ENCODE measurements around the gene PPP1R8.
"Not testable (repeated sequence)": the region's sequence is repeated elsewhere in the genome, so short reads cannot be mapped to it uniquely, and the experiment has no call there.

Gene PPP1R8

DNA sequence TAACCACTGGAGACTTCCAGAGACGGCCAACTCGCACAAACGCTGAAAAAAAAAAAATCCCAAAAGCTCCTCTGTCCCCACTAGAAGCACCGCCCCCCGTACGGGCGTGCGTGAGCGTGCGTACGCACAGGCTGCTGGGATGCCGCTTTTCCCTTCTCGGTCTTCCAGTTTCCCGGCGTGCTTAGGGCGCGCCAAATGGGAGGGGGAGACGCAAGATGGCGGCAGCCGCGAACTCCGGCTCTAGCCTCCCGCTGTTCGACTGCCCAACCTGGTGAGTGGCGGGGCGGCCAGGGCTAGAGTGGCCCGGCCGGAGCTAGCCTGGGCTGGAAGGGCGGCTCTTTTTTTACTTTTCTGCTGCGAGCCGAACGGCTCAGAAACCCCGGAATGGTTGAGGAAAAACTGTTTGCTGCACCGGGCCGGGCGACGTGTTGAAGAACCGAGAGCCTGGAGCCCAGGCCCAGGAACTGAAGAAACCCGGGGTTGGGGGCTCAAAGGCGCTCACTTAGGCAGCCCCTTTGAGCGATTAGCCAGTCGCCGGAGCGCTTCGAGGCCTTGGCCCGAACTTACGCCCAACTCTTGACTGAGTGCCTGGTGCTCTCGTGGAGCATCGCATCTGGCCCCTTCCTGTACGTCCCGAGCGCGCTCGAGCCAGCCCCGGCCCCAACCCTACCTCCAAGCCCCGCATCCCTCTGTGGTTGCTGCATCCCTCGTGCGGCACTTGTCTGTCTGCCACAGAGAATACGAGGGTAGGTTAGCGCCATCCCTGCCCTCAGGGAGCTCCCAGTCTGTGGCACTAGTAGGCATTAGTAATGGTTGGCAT lies at the start of gene PPP1R8:
Gene PPP1R8, plus strand, starts transcription at position 162 of the 820 bp plus-strand sequence. Its CDS starts 54 bp downstream, at position 216.
- DNase-seq = peak; percentile 87 to 88

- no peak for DNase-seq
Observed at GRCh38 chr1:27782950-27783349, 47.6 kb upstream of the PPP1R8 start.

DNA sequence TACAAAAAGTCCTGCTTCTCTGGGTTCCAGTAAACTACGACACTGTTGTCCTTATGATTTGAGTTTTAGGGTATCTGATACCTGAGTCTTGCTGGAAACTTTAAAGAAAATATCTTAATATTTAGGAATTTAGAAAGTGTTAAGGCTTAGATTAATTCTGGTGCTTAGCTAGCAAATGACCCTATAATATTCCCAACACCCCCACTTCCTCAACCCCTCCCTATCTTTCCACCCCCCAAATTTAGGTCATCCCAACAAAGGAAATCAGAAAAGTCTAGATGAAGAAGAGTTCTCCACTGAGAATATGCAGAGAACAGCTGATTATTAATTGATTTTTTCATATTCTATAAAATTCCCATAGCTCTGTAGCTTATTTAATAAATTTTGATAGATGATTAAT lies 45.9 kb upstream of the PPP1R8 start:
- no peak for DNase-seq

GRCh38 chr1:27785781-27786455 lies 44.7 kb upstream of the PPP1R8 start:
- DNase-seq = no peak

DNA sequence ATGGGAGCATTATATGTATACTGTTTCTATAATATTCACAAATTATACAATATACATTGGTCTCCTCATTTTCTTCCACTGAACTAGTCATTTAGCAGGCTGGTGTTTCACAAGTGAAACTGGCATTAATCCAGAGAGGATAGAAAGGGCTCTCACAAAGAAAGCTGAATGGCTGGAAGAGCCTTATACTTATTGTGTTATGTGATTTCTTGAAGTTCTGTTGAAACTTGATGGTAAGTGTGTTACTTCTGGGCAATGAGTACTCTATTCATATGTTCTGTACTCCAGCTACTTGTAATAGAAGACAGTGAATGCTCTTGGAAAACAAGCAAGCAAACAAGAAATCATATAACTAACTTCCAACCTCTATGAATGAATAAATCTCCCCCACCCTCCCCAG lies 42.7 kb upstream of the PPP1R8 start:
- no peak for DNase-seq

GRCh38 chr1:27789540-27790041 lies 41.0 kb upstream of the PPP1R8 start:
- no peak for DNase-seq

GRCh38 chr1:27790270-27790669 lies 40.3 kb upstream of the PPP1R8 start:
- not testable (repeated sequence) for DNase-seq

DNA sequence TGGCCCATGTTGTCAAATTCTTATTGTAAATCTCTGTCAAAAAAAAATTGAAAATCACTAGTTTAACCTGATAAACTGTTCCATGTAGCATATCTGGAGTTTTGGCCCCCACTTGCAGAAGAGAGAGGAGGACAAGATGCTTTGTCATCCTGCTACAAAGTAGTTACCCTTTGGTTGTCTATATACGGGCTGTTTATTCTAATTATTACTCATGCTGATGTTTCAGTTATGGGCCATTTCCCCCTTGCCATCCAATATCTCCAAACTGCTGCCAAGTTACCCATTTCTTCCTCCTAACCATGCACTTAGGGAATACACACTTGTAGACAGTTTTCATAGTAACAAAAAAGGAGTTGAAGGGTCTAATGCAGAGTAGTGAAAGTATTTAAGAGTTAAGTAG lies 35.0 kb upstream of the PPP1R8 start:
- no peak for DNase-seq

GRCh38 chr1:27804791-27805190 lies 25.8 kb upstream of the PPP1R8 start:
- no peak for DNase-seq

DNA sequence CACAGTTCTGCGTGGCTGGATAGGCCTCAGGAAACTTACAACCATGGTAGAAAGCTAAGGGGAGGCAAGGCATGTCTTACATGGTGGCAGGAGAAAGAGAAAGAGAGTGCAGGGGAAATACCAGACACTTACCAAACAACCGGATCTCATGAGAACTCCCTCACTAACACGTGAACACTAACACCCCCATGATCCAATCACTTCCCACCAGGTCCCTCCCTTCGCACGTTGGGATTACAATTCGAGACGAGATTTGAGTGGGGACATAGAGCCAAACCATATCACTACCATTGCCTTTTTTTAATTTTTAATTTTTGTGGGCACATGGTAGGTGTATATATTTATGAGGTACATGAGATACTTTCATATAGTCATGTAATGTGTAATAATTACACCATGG lies 23.8 kb upstream of the PPP1R8 start:
- DNase-seq = no peak

GRCh38 chr1:27807385-27807784 lies 23.2 kb upstream of the PPP1R8 start:
- DNase-seq = no peak

GRCh38 chr1:27808131-27808530 lies 22.5 kb upstream of the PPP1R8 start:
- not testable (repeated sequence) for DNase-seq

DNA sequence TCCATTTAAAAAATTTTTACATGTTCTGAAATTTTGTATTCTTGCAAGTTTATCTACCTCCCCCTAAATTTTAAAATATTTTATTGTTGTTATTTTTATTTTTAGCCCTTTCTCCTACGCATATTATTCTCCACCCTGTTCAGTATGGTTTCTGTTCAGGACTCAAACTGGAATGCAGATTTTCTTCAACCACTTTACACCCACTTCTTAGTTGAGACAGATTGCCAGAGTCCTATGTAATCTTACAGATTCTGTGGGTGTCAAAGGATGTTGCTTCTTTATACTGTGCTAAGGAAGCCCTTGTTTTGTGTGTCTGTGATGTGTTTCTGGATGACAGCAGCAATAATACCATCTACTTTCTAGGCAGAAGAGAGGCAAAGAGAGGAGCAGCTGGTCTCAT lies 20.7 kb upstream of the PPP1R8 start:
- DNase-seq = no peak

GRCh38 chr1:27811741-27812500 lies 18.7 kb upstream of the PPP1R8 start:
- DNase-seq = no peak

DNA sequence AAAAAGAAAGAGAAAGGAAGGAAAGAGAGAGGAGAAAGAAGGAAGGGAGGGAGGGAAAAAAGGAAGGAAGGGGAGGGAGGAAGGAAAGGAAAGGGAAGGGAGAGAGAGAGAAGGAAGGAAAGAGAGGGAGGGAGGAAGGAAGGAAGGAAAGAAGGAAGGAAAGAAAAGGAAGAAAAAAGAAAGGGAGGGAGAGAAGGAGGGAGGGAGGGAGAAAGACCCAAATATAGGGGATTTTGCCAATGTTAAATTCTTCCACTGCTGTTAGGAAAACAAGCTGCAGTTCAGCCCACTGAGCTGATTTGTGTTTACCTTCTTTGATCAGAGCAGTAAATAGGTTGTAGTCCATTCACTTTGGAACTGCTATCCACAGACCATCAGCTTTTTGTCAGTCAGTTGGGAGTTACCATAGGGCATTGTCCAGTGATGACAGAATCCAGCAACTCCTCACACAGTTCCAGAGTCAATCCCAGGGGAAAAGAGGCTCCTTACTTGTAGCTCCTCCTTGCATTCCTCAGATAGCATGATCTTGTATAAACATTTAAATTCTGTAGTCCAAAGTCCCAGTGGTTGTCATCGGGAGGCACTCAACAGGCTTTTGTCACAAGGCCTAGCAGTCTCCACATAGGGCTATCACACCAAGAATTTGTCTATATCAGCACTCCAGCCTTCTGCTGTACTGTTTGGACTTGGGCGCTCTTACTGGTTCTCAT lies 13.5 kb upstream of the PPP1R8 start:
- no peak for DNase-seq

DNA sequence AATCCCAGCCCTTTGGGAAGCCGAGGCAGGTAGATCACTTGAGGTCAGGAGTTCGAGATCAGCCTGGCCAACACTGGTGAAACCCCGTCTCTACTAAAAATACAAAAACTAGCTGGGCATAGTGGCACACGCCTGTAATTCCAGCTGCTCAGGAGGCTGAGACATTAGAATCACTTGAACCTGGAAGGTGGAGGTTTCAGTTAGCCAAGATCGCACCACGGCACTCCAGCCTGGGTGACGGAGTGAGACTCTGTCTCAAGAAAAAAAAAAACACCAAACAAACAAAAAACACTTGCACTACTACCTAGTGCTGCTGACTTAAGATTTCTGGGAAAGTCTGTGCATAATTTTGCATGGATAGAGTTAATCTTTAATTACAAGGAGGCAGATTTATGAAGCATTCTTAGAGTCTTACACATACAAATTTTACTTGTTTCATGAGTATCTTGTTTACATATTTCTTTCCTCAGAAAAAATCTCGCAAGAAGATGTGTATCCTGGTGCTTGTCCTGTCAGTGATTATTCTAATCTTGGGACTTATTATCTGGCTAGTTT lies 8.7 kb upstream of the PPP1R8 start:
- no peak for DNase-seq

DNA sequence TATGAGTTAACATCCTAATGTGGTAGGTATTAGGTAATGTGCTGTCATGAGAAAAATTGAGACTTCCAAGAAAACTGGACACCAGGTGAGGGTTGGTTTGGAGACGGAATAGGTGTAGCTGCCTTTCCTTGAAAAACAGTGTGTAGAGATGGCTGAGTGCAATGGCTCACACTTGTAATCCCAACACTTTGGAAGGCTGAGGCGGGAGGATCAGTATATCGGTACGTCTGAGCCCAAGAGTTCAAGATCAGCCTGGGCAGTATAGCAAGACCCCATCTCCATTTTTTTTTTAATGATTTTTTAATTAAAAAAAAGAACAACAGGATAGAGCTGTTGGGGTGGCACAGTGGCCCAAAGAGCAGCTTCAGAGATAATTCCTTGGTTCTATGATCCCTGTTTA lies 6.8 kb upstream of the PPP1R8 start:
- DNase-seq = no peak

DNA sequence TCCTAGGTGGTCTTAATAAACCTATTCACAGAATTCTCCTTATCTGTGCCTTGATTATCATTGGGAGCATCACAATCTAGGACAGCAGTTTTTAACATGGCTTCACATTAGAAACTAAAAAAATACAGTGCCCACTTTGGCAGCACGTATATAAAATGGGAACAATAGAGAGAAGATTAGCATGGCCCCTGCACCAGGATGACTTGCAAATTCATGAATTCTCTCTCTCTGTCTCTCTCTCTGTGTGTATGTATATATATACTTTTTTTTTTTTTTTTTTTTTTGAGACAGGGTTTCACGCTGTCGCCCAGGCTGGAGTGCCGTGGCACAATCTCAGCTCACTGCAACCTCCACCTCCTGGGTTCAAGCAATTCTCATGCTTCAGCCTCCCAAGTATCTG lies 6.2 kb upstream of the PPP1R8 start:
- DNase-seq = no peak

DNA sequence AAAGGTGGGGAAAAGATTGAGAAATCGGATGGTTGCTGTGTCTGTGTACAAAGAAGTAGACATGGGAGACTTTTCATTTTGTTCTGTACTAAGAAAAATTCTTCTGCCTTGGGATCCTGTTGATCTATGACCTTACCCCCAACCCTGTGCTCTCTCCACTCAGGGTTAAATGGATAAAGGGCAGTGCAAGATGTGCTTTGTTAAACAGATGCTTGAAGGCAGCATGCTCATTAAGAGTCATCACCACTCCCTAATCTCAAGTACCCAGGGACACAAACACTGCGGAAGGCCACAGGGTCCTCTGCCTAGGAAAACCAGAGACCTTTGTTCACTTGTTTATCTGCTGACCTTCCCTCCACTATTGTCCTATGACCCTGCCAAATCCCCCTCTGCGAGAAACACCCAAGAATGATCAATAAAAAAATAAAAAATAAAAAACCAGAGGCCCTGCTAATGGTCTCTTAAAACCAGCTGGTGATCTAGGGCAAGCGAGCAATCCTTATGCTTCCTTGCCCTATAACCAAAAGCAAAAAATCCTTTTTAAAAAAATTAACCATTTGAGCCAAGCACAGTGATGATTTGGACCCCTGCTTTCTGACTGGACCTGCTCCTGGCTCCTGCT lies 1.1 kb upstream of the PPP1R8 start:
- not testable (repeated sequence) for DNase-seq

GRCh38 chr1:27831568-27832410 lies 1.2 kb downstream of the PPP1R8 start:
- DNase-seq = no peak

- no peak for DNase-seq
Observed at GRCh38 chr1:27832762-27833161, 2.2 kb downstream of the PPP1R8 start.
